HG02678 (cell line): ENCODE results near the gene METTL23.
"Not testable (repeated sequence)": the region's sequence is repeated elsewhere in the genome, so short reads cannot be mapped to it uniquely, and the experiment has no call there.

ENCODE experiments used
- ATAC-seq: cut with Tn5 transposase; IDR thresholded peaks from one replicate; pipeline ENCODE4 v1.9.1; 2021; ENCODE audit warnings: mild to moderate bottlenecking, moderate library complexity; ENCODE audit not compliant: unreplicated experiment

The METTL23 gene

GRCh38 chr17:76691379-76692191 lies 35.1 kb upstream of the METTL23 start:
- no peak for ATAC-seq

- ATAC-seq, result no peak
These were observed 31.4 kb upstream of the METTL23 start for GRCh38 chr17:76695059-76695831.

GRCh38 chr17:76696763-76697701 lies 29.6 kb upstream of the METTL23 start:
- peak; percentile 47 for ATAC-seq

- no peak for ATAC-seq
These were observed 28.8 kb upstream of the METTL23 start for GRCh38 chr17:76697702-76698465.

GRCh38 chr17:76698466-76698977 lies 28.1 kb upstream of the METTL23 start:
- ATAC-seq, result not testable (repeated sequence)

- ATAC-seq, result no peak
These were observed 26.4 kb upstream of the METTL23 start for GRCh38 chr17:76700270-76700616.

- ATAC-seq, result no peak
These were observed 25.8 kb upstream of the METTL23 start for GRCh38 chr17:76700617-76701470.

GRCh38 chr17:76701471-76701967 lies 25.1 kb upstream of the METTL23 start:
- ATAC-seq, result no peak

- ATAC-seq, result no peak
These were observed 24.6 kb upstream of the METTL23 start for GRCh38 chr17:76702076-76702475.

GRCh38 chr17:76702941-76703637 lies 23.6 kb upstream of the METTL23 start:
- ATAC-seq, result no peak

- ATAC-seq, result no peak
These were observed 21.8 kb upstream of the METTL23 start for GRCh38 chr17:76704805-76705204.

- ATAC-seq, result no peak
These were observed 19.8 kb upstream of the METTL23 start for GRCh38 chr17:76706817-76707216.

GRCh38 chr17:76707985-76708807 lies 18.4 kb upstream of the METTL23 start:
- ATAC-seq, result no peak

GRCh38 chr17:76709077-76709950 lies 17.3 kb upstream of the METTL23 start:
- ATAC-seq, result no peak

GRCh38 chr17:76709951-76710862 lies 16.4 kb upstream of the METTL23 start:
- not testable (repeated sequence) for ATAC-seq
